Neural cell (in vitro differentiated cells): ENCODE data around the gene FILIP1L. TPM values are rescaled to one million over a fixed set of nuclear protein-coding genes. Genes with fewer than 3 reads are reported as not detected.

Source experiments
- H2AFZ ChIP-seq: fragments of 200-600, 300-800 bp; sonication (generic), shearing (Covaris generic); 2 replicates; pipeline ENCODE4 v1.6.0; 2014; ENCODE audit warnings: low read depth, mild to moderate bottlenecking, antibody characterized with exemption, low read length, moderate library complexity
- H3F3A ChIP-seq: fragments of 200-600 bp; shearing (Covaris generic); 2 replicates; pipeline ENCODE4 v1.6.1; 2016; ENCODE audit warnings: mild to moderate bottlenecking, moderate library complexity, mixed read lengths, antibody characterized with exemption, low read length; ENCODE audit not compliant: insufficient read depth, poor library complexity, severe bottlenecking
- H3K27ac ChIP-seq: fragments of 200-600, 300-800 bp; sonication (generic), shearing (Covaris generic); 2 replicates; pipeline ENCODE4 v1.5.1; 2014; ENCODE audit warnings: mild to moderate bottlenecking, low read length, moderate library complexity
- H3K27me3 ChIP-seq: fragments of 300-800, 200-600 bp; sonication (generic), shearing (Covaris generic); 2 replicates; pipeline ENCODE4 v1.6.0; 2014; ENCODE audit warnings: mild to moderate bottlenecking, low read depth, low read length, moderate library complexity; ENCODE audit not compliant: insufficient read depth
- H3K36me3 ChIP-seq: fragments of 300-800, 200-600 bp; sonication (generic), shearing (Covaris generic); 2 replicates; pipeline ENCODE4 v1.5.1; 2014; ENCODE audit warnings: mild to moderate bottlenecking, antibody characterized with exemption, low read length, moderate library complexity; ENCODE audit not compliant: insufficient read depth
- H3K4me2 ChIP-seq: fragments of 300-800, 200-600 bp; sonication (generic), shearing (Covaris generic); 2 replicates; pipeline ENCODE4 v1.6.0; 2014; ENCODE audit warnings: mild to moderate bottlenecking, low read length
- H3K4me3 ChIP-seq: fragments of 300-800, 200-600 bp; sonication (generic), shearing (Covaris generic); 2 replicates; pipeline ENCODE4 v1.5.1; 2014; ENCODE audit warnings: mild to moderate bottlenecking, low read length, moderate library complexity
- H3K79me2 ChIP-seq: fragments of 200-600 bp; shearing (Covaris generic); replicated peaks from 2 replicates; pipeline ENCODE4 v1.6.0; 2014; ENCODE audit warnings: mild to moderate bottlenecking, low read length, moderate library complexity; ENCODE audit not compliant: insufficient read depth
- H3K9ac ChIP-seq: fragments of 300-800, 200-600 bp; sonication (generic), shearing (Covaris generic); 2 replicates; pipeline ENCODE4 v1.6.1; 2016; ENCODE audit warnings: mild to moderate bottlenecking, low read length, mixed read lengths
- H3K9me2 ChIP-seq: fragments of 200-600 bp; shearing (Covaris generic); 2 replicates; pipeline ENCODE4 v1.6.1; 2016; ENCODE audit warnings: mild to moderate bottlenecking, low read length, mixed read lengths; ENCODE audit not compliant: insufficient read depth
- H3K9me3 ChIP-seq: fragments of 200-600, 300-800 bp; sonication (generic), shearing (Covaris generic); 2 replicates; pipeline ENCODE4 v1.6.1; 2016; ENCODE audit warnings: mild to moderate bottlenecking, mixed run types, low read length, moderate library complexity, mixed read lengths
- H4K20me1 ChIP-seq: fragments of 200-600 bp; shearing (Covaris generic); 2 replicates; pipeline ENCODE4 v1.6.1; 2016; ENCODE audit warnings: mild to moderate bottlenecking, mixed run types; ENCODE audit not compliant: insufficient read depth
- CTCF ChIP-seq: fragments of 450-650 bp; IDR thresholded peaks from 2 replicates; pipeline ENCODE4 v1.5.1; 2014; ENCODE audit warnings: antibody characterized with exemption, mild to moderate bottlenecking, moderate library complexity; ENCODE audit not compliant: poor library complexity, severe bottlenecking
- EP300 ChIP-seq: fragments of 450-650 bp; conservative IDR thresholded peaks from 2 replicates; pipeline ENCODE4 v1.6.1; 2014; ENCODE audit warnings: antibody characterized with exemption, mild to moderate bottlenecking, moderate library complexity; ENCODE audit not compliant: poor library complexity, severe bottlenecking
- EZH2 ChIP-seq: fragments of 200-600, 300-800 bp; shearing (Covaris generic), sonication (generic); IDR thresholded peaks from 2 replicates; pipeline ENCODE4 v1.6.1; 2014; ENCODE audit warnings: antibody characterized with exemption, low read length, borderline replicate concordance, mild to moderate bottlenecking; ENCODE audit not compliant: insufficient read depth, poor library complexity, severe bottlenecking
- MXI1 ChIP-seq: fragments of 450-650 bp; conservative IDR thresholded peaks from 2 replicates; pipeline ENCODE4 v1.6.1; 2014; ENCODE audit warnings: antibody characterized with exemption, mild to moderate bottlenecking; ENCODE audit not compliant: poor library complexity, severe bottlenecking
- POLR2AphosphoS5 ChIP-seq: IDR thresholded peaks from 2 replicates; pipeline ENCODE4 v1.6.1; 2012
- RAD21 ChIP-seq: fragments of 450-650 bp; conservative IDR thresholded peaks from 2 replicates; pipeline ENCODE4 v1.6.1; 2014; ENCODE audit warnings: antibody characterized with exemption, mild to moderate bottlenecking, moderate library complexity
- SMC3 ChIP-seq: fragments of 450-650 bp; conservative IDR thresholded peaks from 2 replicates; pipeline ENCODE4 v1.6.1; 2014; ENCODE audit warnings: antibody characterized with exemption, mild to moderate bottlenecking, moderate library complexity; ENCODE audit not compliant: poor library complexity
- TAF1 ChIP-seq: IDR thresholded peaks from 2 replicates; pipeline ENCODE4 v1.6.1; 2012; ENCODE audit warnings: low read depth
- polyA plus RNA-seq: library from polyadenylated mRNA; depleted of rRNA; stranded (reverse); fragments of >200 nt; gene quantifications from 2 replicates; pipeline ENCODE4 v1.2.3, GENCODE V29; 2014
- TF ChIP-seq, protein P1 (sequence below): IDR thresholded peaks from 2 replicates; pipeline ENCODE4 v1.6.1; 2012; ENCODE audit warnings: borderline replicate concordance

Gene FILIP1L
- polyA plus RNA-seq, 1 donor from 2014 or later: 0.27 TPM

DNA sequence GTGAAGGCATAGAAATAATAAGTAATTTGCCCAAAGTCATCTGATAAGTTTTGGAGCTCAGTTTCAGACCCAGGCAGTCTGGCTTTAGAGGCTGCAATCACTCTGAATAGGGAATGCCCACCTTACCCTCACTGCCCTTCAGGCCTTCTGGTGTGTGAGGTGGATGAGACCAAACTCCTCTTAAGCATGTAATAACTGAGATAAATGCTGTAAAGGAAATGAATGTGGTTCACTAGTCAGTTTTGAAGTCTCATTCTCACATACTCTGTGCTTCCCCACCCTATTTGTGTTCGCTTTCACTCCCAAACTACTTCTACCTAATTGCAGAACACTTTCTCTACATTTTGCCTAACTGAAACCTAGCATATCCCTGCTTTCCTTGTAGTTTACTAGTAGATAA is 144.1 kb downstream of the FILIP1L start:
- no peaks in the 10 kb centered on the region for H3K9me3 ChIP-seq
- H3K9me2 ChIP-seq: no peaks in the 10 kb centered on the region
- no peak overlapping the region for H3K4me3 ChIP-seq
- no peak overlapping the region for H3K27ac ChIP-seq
- TF ChIP-seq EZH2 (no peak), SMC3 (no peak), CTCF (no peak), MXI1 (no peak), POLR2AphosphoS5 (no peak), TAF1 (no peak), RAD21 (no peak), EP300 (no peak)
- TF ChIP-seq, protein P1, sequence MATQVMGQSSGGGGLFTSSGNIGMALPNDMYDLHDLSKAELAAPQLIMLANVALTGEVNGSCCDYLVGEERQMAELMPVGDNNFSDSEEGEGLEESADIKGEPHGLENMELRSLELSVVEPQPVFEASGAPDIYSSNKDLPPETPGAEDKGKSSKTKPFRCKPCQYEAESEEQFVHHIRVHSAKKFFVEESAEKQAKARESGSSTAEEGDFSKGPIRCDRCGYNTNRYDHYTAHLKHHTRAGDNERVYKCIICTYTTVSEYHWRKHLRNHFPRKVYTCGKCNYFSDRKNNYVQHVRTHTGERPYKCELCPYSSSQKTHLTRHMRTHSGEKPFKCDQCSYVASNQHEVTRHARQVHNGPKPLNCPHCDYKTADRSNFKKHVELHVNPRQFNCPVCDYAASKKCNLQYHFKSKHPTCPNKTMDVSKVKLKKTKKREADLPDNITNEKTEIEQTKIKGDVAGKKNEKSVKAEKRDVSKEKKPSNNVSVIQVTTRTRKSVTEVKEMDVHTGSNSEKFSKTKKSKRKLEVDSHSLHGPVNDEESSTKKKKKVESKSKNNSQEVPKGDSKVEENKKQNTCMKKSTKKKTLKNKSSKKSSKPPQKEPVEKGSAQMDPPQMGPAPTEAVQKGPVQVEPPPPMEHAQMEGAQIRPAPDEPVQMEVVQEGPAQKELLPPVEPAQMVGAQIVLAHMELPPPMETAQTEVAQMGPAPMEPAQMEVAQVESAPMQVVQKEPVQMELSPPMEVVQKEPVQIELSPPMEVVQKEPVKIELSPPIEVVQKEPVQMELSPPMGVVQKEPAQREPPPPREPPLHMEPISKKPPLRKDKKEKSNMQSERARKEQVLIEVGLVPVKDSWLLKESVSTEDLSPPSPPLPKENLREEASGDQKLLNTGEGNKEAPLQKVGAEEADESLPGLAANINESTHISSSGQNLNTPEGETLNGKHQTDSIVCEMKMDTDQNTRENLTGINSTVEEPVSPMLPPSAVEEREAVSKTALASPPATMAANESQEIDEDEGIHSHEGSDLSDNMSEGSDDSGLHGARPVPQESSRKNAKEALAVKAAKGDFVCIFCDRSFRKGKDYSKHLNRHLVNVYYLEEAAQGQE: no peak
- H3K9ac ChIP-seq: no peak overlapping the region
- H3K4me2 ChIP-seq: no peak overlapping the region
- H2AFZ ChIP-seq: no peak overlapping the region
- H3F3A ChIP-seq: no peaks in the 10 kb centered on the region
- H3K36me3 ChIP-seq: no peaks in the 10 kb centered on the region
- H3K27me3 ChIP-seq: no peaks in the 10 kb centered on the region
- no peaks in the 10 kb centered on the region for H3K79me2 ChIP-seq
- no peaks in the 10 kb centered on the region for H4K20me1 ChIP-seq

DNA sequence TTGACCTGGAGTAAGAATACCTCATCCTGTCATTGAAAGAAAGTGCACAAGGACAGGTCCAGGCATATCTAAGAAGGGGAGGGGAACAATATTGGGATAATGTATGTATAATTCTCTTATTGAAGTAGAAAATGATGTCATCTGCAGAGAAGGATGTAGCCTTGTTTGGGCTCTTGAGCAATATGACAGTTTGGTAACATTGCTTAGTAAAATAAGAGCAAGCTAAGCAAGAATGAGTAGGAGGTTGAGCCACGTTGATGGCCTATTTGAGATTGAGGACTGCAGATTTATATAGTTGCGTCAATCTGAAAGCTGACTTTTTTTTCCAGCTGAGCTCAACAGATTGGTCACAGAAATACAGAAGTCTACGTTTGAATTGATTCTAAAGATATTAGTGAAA is 145.2 kb downstream of the FILIP1L start:
- Histone ChIP-seq H4K20me1 (no peaks in the 10 kb centered on the region), H3K79me2 (no peaks in the 10 kb centered on the region), H3K27me3 (no peaks in the 10 kb centered on the region), H3K27ac (no peak overlapping the region), H3K4me3 (no peak overlapping the region), H3F3A (no peaks in the 10 kb centered on the region), H3K9me2 (no peaks in the 10 kb centered on the region), H3K9me3 (no peaks in the 10 kb centered on the region), H3K36me3 (no peaks in the 10 kb centered on the region), H3K4me2 (no peak overlapping the region), H2AFZ (no peak overlapping the region), H3K9ac (no peak overlapping the region)
- no peak for TF ChIP-seq MXI1
- TF ChIP-seq TAF1: no peak
- TF ChIP-seq SMC3: no peak
- TF ChIP-seq EZH2: no peak
- TF ChIP-seq, protein P1: no peak
- no peak for TF ChIP-seq POLR2AphosphoS5
- TF ChIP-seq EP300: no peak
- TF ChIP-seq CTCF: no peak
- TF ChIP-seq RAD21: no peak
